ENCODE data around the gene MCEMP1. TPM values are rescaled to one million over a fixed set of nuclear protein-coding genes. Genes with fewer than 3 reads are reported as not detected.

MCEMP1 gene
- total RNA-seq, 1 donor from 2014 or later: not detected

- no peaks in the 10 kb centered on the region for H3K27me3 Mint-ChIP-seq
- H3K4me1 Mint-ChIP-seq: peaks cover 25% of the 10 kb centered on the region
- ChIA-PET CTCF (interaction anchor here (0.6 kb wide), 1 partner anchor 150 kb away, joined by 3 read pairs; no protein-coding TSS in a partner anchor), POLR2A (interaction anchor here (1.2 kb wide), 1 partner anchor 26 kb away, joined by 6 read pairs; the partner anchor contains the start of genes PET100 and XAB2)
- no peaks in the 10 kb centered on the region for H3K9me3 Mint-ChIP-seq
- H3K36me3 Mint-ChIP-seq (ENCODE audit: low read depth): no peaks in the 10 kb centered on the region
- TF ChIP-seq CTCF (IDR thresholded peaks at IDR 0.05): no peak
- no peak for DNase-seq
- intact Hi-C loops (cut with micrococcal nuclease): loop anchor here (10.0 kb wide), 1 partner anchor 269 kb away; the partner anchor contains the start of genes CTXN1 and SNAPC2
- H3K4me3 Mint-ChIP-seq: no peak overlapping the region
- H3K27ac Mint-ChIP-seq: no peak overlapping the region
- no peak for ATAC-seq (ENCODE audit: low read depth)
Observed at GRCh38 chr19:7655581-7655980, 21.3 kb upstream of the MCEMP1 start.

GRCh38 chr19:7657131-7657751, 19.6 kb upstream of the MCEMP1 start:
- ATAC-seq (ENCODE audit: low read depth) (no peak), DNase-seq (no peak)
- ChIA-PET POLR2A (interaction anchor here (0.6 to 2.1 kb wide), 7 partner anchors 18 to 263 kb away, joined by 3 to 8 read pairs (median 5); partner anchors contain the start of genes MAP2K7, SNAPC2, STXBP2 and TRAPPC5), CTCF (no interaction called here)
- no peak for TF ChIP-seq CTCF (IDR thresholded peaks at IDR 0.05)
- H3K9me3 Mint-ChIP-seq: no peaks in the 10 kb centered on the region
- no peak overlapping the region for H3K27ac Mint-ChIP-seq
- intact Hi-C loops (cut with micrococcal nuclease): loop anchor here (10.0 kb wide), 1 partner anchor 268 kb away; the partner anchor contains the start of genes CTXN1 and SNAPC2
- H3K27me3 Mint-ChIP-seq: peaks cover 5% of the 10 kb centered on the region
- peaks cover 22% of the 10 kb centered on the region for H3K4me1 Mint-ChIP-seq
- no peaks in the 10 kb centered on the region for H3K36me3 Mint-ChIP-seq (ENCODE audit: low read depth)
- no peak overlapping the region for H3K4me3 Mint-ChIP-seq

GRCh38 chr19:7658219-7658686, 18.6 kb upstream of the MCEMP1 start:
- Mint-ChIP-seq H3K27me3 (peaks cover 5% of the 10 kb centered on the region), H3K9me3 (no peaks in the 10 kb centered on the region), H3K36me3 (ENCODE audit: low read depth) (no peaks in the 10 kb centered on the region), H3K27ac (peak overlapping the region; percentile 82), H3K4me3 (peak overlapping the region; percentile 70), H3K4me1 (peaks cover 18% of the 10 kb centered on the region)
- ATAC-seq (ENCODE audit: low read depth) (peak; percentile 98), DNase-seq (no peak)
- no peak for TF ChIP-seq CTCF (IDR thresholded peaks at IDR 0.05)
- intact Hi-C loops (cut with micrococcal nuclease): loop anchor here (1.0 to 10.0 kb wide), 2 partner anchors 171 to 267 kb away; partner anchors contain the start of genes CTXN1 and SNAPC2
- POLR2A ChIA-PET: interaction anchor here (0.7 to 2.1 kb wide), 6 partner anchors 21 to 1752 kb away, joined by 3 to 7 read pairs (median 4); partner anchors contain the start of genes MAP2K7, SNAPC2 and STXBP2
- CTCF ChIA-PET: interaction anchor here (1.0 kb wide), 1 partner anchor 141 kb away, joined by 3 read pairs; no protein-coding TSS in a partner anchor

- no peak for TF ChIP-seq CTCF (IDR thresholded peaks at IDR 0.05)
- Mint-ChIP-seq H3K9me3 (no peaks in the 10 kb centered on the region), H3K27me3 (peaks cover 12% of the 10 kb centered on the region), H3K27ac (no peak overlapping the region), H3K4me1 (peaks cover 18% of the 10 kb centered on the region), H3K4me3 (no peak overlapping the region), H3K36me3 (ENCODE audit: low read depth) (no peaks in the 10 kb centered on the region)
- ATAC-seq (ENCODE audit: low read depth) (no peak), DNase-seq (no peak)
- ChIA-PET CTCF (interaction anchor here (1.2 to 2.0 kb wide), 3 partner anchors 10 to 138 kb away, joined by 3 to 6 read pairs (median 4); partner anchors contain the start of gene TRAPPC5), POLR2A (interaction anchor here (0.6 to 0.7 kb wide), 3 partner anchors 9 to 186 kb away, joined by 3 to 9 read pairs (median 3); no protein-coding TSS in a partner anchor)
- intact Hi-C loops (cut with micrococcal nuclease): no loop called here
Observed at GRCh38 chr19:7661744-7662538, 14.9 kb upstream of the MCEMP1 start.
